Measurements from ENCODE around the gene IGF2. TPM values are rescaled to one million over a fixed set of nuclear protein-coding genes. Genes with fewer than 3 reads are reported as not detected.

The IGF2 gene
- total RNA-seq, 1 donor from 2014 or later: 11.7 TPM

- no peak overlapping the region for H3K4me3 ChIP-seq (ENCODE audit: low read depth, low read length)
- TF ChIP-seq, protein P1, sequence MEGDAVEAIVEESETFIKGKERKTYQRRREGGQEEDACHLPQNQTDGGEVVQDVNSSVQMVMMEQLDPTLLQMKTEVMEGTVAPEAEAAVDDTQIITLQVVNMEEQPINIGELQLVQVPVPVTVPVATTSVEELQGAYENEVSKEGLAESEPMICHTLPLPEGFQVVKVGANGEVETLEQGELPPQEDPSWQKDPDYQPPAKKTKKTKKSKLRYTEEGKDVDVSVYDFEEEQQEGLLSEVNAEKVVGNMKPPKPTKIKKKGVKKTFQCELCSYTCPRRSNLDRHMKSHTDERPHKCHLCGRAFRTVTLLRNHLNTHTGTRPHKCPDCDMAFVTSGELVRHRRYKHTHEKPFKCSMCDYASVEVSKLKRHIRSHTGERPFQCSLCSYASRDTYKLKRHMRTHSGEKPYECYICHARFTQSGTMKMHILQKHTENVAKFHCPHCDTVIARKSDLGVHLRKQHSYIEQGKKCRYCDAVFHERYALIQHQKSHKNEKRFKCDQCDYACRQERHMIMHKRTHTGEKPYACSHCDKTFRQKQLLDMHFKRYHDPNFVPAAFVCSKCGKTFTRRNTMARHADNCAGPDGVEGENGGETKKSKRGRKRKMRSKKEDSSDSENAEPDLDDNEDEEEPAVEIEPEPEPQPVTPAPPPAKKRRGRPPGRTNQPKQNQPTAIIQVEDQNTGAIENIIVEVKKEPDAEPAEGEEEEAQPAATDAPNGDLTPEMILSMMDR (conservative IDR thresholded peaks at IDR 0.05; ENCODE audit: low read depth, low read length): no peak
- DNase-seq (ENCODE audit: low read depth): no peak
These were observed 32.5 kb downstream of the IGF2 start for GRCh38 chr11:2106583-2107209.

DNA sequence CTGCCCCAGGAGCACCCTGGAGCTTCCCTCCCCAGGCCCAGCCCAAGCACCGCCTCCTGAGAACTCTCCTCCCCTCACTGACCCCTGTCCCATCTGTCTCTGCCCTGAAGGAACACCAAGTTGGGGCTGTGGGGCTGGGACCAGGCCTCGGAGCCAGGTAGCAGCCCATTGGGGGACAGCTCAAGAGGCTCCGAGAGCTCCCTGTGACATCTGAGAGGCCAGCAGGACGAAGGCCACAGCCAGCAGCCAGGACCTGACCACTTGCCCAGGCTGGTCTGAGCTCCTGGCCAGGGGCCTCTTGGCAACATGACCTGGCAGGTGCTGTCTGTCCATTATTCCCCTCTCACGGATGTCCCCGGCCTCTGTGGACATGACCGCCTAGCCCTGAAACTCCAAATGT lies 33.7 kb downstream of the IGF2 start:
- TF ChIP-seq, protein P1 (conservative IDR thresholded peaks at IDR 0.05; ENCODE audit: low read depth, low read length): no peak
- no peak for DNase-seq (ENCODE audit: low read depth)
- no peak overlapping the region for H3K4me3 ChIP-seq (ENCODE audit: low read depth, low read length)

- H3K4me3 ChIP-seq (ENCODE audit: low read depth, low read length): no peak overlapping the region
- no peak for DNase-seq (ENCODE audit: low read depth)
- TF ChIP-seq, protein P1 (conservative IDR thresholded peaks at IDR 0.05; ENCODE audit: low read depth, low read length): no peak
These were observed 34.4 kb downstream of the IGF2 start for GRCh38 chr11:2104524-2105440.

DNA sequence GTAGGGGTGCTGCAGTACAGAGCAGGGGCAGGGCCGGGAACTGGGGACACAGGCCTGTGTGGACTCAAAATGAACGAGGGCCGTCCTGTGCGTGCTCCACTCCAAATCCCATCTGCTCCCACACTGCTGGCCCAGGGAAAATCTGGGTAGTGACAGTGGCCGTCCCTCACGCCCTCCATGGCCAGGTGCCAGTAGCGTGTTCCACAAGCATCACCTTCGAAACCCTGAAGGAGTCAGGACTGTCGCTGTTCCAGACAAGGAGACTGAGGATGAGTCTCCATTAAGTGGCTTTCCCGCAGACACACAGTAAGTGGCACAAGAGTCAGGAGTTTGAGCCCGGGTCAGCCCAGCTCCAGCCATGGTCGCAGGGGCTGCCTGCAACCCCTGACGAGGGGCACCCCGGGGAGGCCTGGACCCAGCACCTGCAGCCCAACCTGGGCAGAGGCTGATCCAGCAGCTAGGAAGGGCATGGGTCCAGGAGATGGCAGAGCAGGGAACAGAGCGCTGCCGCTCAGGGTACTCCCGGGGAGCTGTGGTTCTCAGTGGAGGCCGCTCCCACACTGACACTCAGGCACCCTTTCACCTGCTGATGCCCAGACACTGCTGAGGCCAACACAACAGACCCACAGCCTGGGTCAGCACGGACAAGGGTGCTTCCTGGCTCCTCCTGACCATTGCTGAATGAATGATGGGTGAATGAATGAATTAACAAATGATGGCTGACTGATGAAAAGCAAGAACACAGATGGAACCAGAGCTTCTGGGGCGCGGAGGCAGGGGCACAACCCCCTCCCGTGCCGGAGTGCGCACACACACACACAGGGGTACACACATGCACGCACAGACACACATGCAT lies 35.3 kb downstream of the IGF2 start:
- no peak for DNase-seq (ENCODE audit: low read depth)
- TF ChIP-seq, protein P1 (conservative IDR thresholded peaks at IDR 0.05; ENCODE audit: low read depth, low read length): no peak
- H3K4me3 ChIP-seq (ENCODE audit: low read depth, low read length): no peak overlapping the region

GRCh38 chr11:2102883-2103213 lies 36.3 kb downstream of the IGF2 start:
- no peak overlapping the region for H3K4me3 ChIP-seq (ENCODE audit: low read depth, low read length)
- TF ChIP-seq, protein P1 (conservative IDR thresholded peaks at IDR 0.05; ENCODE audit: low read depth, low read length): no peak
- DNase-seq (ENCODE audit: low read depth): no peak

GRCh38 chr11:2102132-2102882 lies 36.9 kb downstream of the IGF2 start:
- no peak for DNase-seq (ENCODE audit: low read depth)
- TF ChIP-seq, protein P1 (conservative IDR thresholded peaks at IDR 0.05; ENCODE audit: low read depth, low read length): no peak
- H3K4me3 ChIP-seq (ENCODE audit: low read depth, low read length): no peak overlapping the region
